DMS 273 (cell line): ENCODE data around the gene ZNF84.
A peak's percentile ranks its signal among the peaks of the same experiment; 100 is the strongest.

ENCODE experiments used
- DNase-seq: peaks from one replicate; lab custom pipeline; 2025; ENCODE audit not compliant: unreplicated experiment; lab: John Stamatoyannopoulos, UW

ZNF84 gene

DNA sequence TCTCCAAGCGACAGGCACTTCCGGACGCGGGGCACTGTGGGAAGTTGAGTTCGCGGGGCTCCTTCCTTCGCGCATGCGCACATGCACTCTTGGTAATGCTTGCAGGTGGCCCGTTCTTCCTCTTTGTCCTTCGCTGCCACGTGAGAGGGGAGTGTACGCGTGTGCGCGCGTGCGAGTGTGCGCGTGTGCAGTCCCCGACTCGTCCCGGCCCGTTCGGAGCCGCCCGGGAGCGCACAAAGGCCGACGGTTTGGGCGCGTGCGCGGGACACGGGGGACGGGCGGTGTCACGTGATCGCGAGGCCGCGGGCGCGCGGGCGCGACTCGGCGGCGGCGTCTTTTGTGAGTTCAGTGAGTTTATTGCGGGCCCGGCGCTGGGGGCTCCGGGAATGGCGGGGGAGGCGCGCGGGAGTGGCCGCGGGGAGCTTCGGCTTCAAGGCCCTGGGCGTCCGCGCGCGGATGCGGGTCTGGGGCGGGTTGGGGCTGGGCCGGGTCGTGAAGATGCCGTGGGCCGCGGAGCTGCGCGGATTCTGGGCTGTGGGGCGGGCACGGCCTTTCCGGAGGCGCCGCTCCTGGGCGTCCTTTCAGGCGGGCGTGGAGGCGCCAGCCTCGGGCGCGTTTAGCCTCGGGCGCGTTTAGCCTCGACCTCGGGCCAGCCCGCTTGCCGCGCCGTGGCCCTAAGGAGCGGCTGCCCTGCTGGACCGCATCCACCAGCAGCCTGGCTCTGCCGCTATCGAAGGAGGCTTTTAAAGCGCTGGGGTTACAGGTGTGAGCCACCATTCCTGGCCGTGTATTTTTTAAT, at the start of gene ZNF84:
TSS of gene ZNF84 (plus strand) at position 303 of the 799 bp plus-strand sequence. CDS start 3,959 bp downstream, outside the sequence.
- DNase-seq = peak; percentile 98

DNA sequence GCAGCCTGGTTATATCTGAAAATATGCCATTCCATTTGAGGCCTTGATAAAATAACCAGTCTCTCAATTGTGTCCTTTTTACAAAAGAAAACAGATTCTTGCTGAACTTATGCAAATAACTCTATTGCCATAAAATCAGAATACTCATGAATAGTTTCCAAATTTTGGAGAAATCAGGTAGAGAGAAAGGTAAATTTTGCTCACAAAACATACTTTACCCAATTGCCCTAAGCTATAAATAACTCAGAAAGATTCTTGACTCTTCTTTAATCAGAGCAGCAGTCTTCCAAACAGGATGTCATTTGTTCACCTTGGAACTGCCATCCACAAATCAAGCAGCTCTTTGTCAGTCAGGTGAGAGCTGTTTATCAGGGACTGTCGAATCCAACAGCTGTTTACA, 38.6 kb upstream of the ZNF84 start:
- no peak for DNase-seq

DNA sequence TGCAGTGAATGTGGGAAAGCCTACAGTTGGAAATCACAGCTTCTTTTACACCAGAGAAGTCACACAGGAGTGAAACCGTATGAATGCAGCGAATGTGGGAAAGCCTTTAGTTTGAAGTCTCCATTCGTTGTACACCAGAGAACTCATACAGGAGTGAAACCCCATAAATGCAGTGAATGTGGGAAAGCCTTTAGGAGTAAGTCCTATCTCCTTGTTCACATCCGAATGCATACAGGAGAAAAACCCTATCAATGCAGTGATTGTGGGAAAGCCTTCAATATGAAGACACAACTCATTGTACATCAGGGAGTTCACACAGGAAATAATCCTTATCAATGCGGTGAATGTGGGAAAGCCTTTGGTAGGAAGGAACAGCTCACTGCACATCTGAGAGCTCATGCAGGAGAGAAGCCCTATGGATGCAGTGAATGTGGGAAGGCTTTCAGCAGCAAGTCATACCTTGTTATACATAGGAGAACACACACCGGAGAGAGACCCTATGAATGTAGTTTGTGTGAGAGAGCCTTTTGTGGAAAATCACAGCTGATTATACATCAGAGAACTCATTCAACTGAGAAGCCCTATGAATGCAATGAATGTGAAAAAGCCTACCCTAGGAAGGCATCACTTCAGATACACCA, 26.5 kb upstream of the ZNF84 start:
- no peak for DNase-seq

DNA sequence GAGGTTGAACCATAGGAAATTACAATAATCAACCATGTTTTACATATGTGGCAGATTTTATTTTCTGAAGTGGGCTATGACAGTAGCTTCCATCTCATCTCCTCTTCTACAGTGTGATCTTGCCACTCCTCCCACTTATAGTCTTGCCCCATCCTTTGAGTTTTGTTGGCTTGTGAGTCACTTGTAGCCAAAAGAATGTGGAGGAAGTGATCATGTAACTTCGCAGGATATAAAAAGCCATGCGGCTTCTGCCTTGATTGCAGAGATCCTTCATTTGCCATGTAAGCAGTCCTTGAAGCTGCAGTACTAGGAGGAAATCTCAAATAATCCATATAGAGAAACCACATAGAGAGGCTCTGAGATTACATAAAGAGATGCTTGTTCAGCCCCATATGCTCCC, 13.7 kb upstream of the ZNF84 start:
- no peak for DNase-seq

DNA sequence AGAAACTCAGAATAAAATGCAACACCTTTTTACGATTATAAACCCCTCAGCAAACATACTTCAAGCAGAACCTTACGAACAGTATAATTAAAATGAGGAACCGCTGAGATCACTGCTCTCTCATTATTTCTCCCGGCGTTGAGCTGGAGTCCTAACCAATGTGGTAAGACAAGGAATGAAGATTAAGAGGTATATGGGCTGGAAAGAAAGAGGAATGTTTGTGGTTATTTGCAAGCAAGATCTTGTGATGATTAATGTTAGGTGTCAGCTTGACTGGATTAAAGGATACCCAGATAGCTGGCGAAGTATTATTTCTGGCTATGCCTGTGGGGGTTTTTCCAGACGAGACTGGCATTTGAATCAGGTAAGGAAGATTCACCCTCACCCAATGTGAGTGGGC, 10.3 kb upstream of the ZNF84 start:
- no peak for DNase-seq

- DNase-seq = peak; percentile 17
Measured at GRCh38 chr12:133038118-133038709, 905 bp downstream of the ZNF84 start.

DNA sequence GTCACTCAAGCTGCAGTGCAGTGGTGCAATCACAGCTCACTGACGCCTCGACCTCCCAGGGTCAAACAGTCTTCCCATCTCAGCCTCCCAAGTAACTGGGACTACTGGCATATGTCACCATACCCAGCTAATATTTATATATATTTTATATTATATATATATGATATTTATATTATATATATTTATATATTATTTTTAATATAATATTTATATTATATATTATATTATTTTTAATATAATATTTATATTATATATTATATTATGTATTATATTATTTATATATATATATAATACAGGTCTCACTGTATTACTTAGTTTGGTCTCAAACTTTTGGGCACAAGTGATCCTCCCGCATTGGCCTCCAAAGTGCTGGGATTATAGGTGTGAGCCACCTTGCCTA, 9.4 kb downstream of the ZNF84 start:
- DNase-seq = no peak

- DNase-seq = no peak
Measured at GRCh38 chr12:133057446-133057845, 20.1 kb downstream of the ZNF84 start.

DNA sequence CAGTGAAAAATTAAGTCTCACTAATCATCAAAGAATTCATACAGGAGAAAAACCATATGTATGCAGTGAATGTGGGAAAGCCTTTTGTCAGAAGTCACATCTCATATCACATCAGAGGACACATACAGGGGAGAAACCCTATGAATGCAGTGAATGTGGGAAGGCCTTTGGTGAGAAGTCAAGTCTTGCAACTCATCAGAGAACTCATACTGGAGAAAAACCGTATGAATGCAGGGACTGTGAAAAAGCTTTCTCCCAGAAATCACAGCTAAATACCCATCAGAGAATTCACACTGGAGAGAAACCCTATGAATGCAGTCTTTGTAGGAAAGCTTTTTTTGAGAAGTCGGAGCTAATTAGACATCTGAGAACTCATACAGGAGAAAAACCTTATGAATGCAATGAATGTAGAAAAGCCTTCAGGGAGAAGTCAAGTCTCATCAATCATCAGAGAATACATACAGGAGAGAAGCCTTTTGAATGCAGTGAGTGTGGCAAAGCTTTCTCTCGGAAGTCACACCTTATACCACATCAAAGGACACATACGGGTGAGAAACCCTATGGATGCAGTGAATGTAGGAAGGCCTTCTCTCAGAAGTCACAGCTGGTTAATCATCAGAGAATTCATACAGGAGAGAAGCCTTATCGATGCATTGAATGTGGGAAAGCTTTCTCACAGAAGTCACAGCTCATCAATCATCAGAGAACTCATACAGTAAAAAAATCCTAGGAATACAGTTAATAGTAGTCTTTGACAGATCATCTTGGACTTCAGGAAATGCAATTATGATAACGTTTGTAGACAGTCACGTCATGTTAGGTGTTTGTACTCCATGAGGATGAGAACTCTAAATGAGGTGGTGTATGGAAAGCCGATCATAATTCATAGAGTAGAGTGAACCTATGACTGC, 21.1 kb downstream of the ZNF84 start:
- DNase-seq = no peak

DNA sequence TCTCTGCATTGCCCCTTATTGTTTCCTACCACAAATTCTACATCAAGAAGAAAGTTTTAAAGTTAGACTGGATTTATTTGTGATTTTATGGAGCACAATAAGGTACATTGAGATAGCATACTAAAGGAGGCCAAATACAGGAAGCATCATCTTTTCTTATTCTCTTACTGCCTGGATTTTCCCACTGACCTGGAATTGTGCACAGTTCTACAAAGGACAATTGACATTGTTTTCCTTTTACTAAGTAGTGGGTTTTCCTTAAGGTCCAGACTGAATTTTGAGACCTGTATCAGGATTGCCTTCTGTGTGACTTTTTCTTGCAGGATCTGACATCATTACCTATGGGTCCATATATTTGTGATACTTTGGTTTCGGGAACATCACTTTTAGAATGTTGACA, 24.6 kb downstream of the ZNF84 start:
- no peak for DNase-seq

DNA sequence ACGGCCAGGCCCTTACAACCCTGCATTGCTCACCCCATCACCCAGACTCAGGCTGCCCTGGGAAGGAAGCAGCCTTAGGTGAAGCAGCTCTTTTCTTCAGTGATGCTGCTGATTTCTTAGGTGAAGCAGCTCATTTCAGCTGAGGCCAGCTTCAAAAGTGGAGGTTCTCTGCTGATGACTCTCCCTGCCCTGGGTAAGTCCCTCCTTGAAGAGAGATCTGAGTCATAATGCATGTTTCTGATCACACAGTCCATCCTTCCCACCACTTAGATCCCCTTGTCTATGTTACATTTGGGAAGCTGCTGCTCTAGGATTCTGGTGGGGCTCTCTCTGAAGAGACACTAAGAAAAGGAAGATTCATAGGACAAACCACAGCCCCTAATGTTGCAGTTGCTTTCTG, 26.2 kb downstream of the ZNF84 start:
- DNase-seq = no peak

- DNase-seq = no peak
Measured at GRCh38 chr12:133073836-133074235, 36.5 kb downstream of the ZNF84 start.

DNA sequence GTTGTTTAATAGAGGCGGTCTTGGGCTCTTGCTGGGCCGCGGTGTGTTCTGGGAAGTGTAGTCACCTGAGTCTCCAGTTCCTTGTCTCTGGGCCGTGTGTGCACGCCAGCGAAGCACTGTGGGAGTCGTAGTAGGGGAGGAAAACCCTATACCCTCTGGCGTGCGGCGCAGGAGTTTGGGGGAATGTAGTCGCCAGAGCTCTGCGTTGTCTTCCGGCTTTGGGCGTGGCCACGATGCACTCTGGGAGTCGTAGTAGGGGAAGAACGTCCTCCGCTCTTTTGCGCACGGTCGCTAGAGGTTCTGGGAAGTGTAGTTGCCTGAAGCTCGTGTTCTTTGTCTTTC, 42.7 kb downstream of the ZNF84 start:
- peak; percentile 98 for DNase-seq

GRCh38 chr12:133080368-133081158, 43.3 kb downstream of the ZNF84 start, which contains the start of gene ZNF140:
Gene ZNF140 (plus strand): TSS chr12:133080923. CDS start chr12:133081321, 398 bp downstream.
- DNase-seq = peak; percentile 97

DNA sequence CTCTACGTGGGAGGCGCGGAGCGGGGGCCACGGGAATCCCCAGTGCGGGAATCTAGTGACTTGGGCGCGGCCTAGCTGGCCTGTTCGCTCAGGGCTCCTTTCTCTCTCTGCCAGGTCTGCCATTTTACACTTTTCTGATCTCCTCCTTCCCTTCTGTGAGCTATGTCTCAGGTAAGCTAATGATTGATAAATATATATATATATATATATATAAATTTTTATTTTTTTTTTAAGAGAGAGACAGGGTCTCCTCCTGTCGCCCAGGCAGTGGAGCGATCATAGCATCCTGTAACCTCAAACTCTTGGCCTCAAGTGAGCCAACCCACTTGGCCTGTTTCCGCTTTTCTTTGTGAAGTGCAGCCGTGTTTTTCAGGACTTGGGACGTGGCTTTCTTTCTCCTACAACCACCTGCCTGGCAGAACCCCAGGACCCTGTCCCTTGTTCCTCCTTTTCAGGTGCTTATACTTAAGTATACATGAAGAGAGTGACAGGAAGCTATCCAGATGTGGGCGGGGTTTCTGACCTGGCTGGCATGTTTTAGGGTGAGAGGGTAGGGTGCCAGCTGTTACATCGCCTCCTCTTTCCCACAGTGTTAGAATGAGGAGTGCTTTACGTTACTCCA, 44.0 kb downstream of the ZNF84 start:
- peak; percentile 20 for DNase-seq

DNA sequence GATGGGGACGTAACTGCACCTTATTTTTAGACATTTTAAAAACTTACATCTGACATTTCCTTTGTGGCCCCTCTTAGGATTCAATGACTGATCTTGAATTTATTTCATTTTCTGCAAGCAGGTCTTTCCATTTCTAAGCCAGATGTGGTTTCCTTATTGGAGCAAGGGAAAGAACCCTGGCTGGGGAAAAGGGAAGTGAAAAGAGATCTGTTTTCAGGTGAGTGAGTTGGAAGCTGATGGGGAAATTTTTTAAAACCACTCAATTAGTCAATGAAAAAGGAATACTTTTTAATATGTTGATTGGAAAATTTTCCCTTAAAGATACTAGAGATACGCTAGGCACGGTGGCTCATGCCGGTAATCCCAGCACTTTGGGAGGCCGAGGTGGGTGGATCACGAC, 46.0 kb downstream of the ZNF84 start:
- no peak for DNase-seq

DNA sequence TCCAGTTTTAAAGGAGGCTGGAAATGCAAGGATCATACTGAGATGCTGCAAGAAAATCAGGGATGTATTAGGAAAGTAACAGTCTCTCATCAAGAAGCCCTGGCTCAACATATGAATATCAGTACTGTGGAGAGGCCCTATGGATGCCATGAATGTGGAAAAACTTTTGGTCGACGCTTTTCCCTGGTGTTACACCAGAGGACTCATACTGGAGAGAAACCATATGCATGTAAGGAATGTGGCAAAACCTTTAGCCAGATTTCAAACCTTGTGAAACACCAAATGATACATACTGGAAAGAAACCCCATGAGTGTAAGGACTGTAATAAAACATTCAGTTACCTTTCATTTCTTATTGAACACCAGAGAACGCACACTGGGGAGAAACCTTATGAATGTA, 68.3 kb downstream of the ZNF84 start:
- DNase-seq = no peak

DNA sequence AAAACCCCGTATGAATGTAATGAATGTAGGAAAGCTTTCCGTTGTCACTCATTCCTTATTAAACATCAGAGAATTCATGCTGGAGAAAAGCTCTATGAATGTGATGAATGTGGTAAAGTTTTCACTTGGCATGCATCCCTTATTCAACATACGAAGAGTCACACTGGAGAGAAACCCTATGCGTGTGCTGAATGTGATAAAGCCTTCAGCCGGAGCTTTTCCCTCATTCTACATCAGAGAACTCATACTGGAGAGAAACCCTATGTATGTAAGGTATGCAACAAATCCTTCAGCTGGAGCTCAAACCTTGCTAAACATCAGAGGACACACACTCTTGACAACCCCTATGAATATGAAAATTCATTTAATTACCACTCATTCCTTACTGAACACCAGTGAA, 68.9 kb downstream of the ZNF84 start:
- DNase-seq = peak; percentile 25

- no peak for DNase-seq
Measured at GRCh38 chr12:133107121-133107520, 69.8 kb downstream of the ZNF84 start.

GRCh38 chr12:133108150-133108549, 70.8 kb downstream of the ZNF84 start:
- no peak for DNase-seq
